K562 (cell line): ENCODE results near the gene PLK5. TPM values are rescaled to one million over a fixed set of nuclear protein-coding genes. Genes with fewer than 3 reads are reported as not detected.
A peak's percentile ranks its signal among the peaks of the same experiment; 100 is the strongest.

Experiments
- ATAC-seq: fragments of 200-7000 bp; cut with Tn5 transposase; 3 replicates; pipeline ENCODE4 v1.9.1; 2020; ENCODE audit warnings: moderate library complexity
- BruUV-seq: library from RNA; stranded (reverse); fragments of 400-500 nt; replicated peaks from 2 replicates; lab custom pipeline; 2021; lab: Mats Ljungman, UMichigan
- CTCF ChIA-PET: fragments of 300-600 bp; formaldehyde crosslinking; extraction: SDS; loops from one replicate; lab custom pipeline; 2021; ENCODE audit warnings: low intra/inter-chr PET ratio; lab: Yijun Ruan, JAX
- POLR2A ChIA-PET: fragments of 300-600, 350-650 bp; sonication (Branson Sonifier 250); formaldehyde crosslinking; extraction: SDS; loops from one replicate; lab custom pipeline; 2021; ENCODE audit warnings: antibody characterized with exemption, inconsistent platforms; lab: Yijun Ruan, JAX
- DNase-seq, 4 experiments: peaks; one replicate each; pipeline versions ENCODE4 v3.0.0 to v3.0.0-alpha.2; 2011 to 2018; ENCODE audit warnings: low spot score in 3 of 4, mixed read lengths in 3 of 4; ENCODE audit errors: extremely low read depth in 1 of 4
- FAIRE-seq: peaks from 2 replicates; lab custom pipeline; 2011; peaks lifted over from hg19 to GRCh38; lab: Jason Lieb, UNC
- H2AFZ ChIP-seq: 2 replicates; pipeline ENCODE4 v1.6.0; 2011; ENCODE audit warnings: low read depth, low read length, control low read depth, inconsistent platforms
- H3K27ac ChIP-seq: fragments of 200-600 bp; 3 replicates; pipeline ENCODE4 v1.8.0; 2011; ENCODE audit warnings: low read depth, mild to moderate bottlenecking, control low read depth, inconsistent platforms, low read length, moderate library complexity, mixed read lengths; ENCODE audit errors: extremely low read depth
- H3K27me3 ChIP-seq, 2 experiments: fragments of 300-600 bp in 1 of 2; 2 replicates in 1 of 2; 3 replicates in 1 of 2; pipeline versions ENCODE4 v1.6.0 to v1.8.0; 2011; ENCODE audit warnings: inconsistent platforms in 2 of 2, low read length in 2 of 2, mild to moderate bottlenecking in 1 of 2, mixed read lengths in 1 of 2, moderate library complexity in 1 of 2; ENCODE audit not compliant: control insufficient read depth in 2 of 2, insufficient read depth in 2 of 2
- H3K36me3 ChIP-seq: fragments of 300-600 bp; 3 replicates; pipeline ENCODE4 v1.8.0; 2011; ENCODE audit warnings: mild to moderate bottlenecking, low read length, inconsistent platforms; ENCODE audit not compliant: control insufficient read depth, insufficient read depth
- H3K4me1 ChIP-seq, 2 experiments: fragments of 200-600 bp in 1 of 2; replicated peaks in 1 of 2; 2 replicates in 1 of 2; 3 replicates in 1 of 2; pipeline versions ENCODE4 v1.5.1 to v1.8.0; 2011; ENCODE audit warnings: inconsistent platforms in 2 of 2, low read length in 2 of 2, mild to moderate bottlenecking in 1 of 2, mixed read lengths in 1 of 2, moderate library complexity in 1 of 2; ENCODE audit not compliant: control insufficient read depth in 2 of 2, insufficient read depth in 2 of 2
- H3K4me2 ChIP-seq: 2 replicates; pipeline ENCODE4 v1.6.1; 2011; ENCODE audit warnings: low read length, control low read depth, inconsistent platforms, mixed read lengths; ENCODE audit not compliant: insufficient read depth
- H3K4me3 ChIP-seq: fragments of 200-600 bp; sonication (generic), shearing (Covaris generic); 2 replicates; pipeline ENCODE4 v1.5.1; 2016; ENCODE audit warnings: control low read depth, inconsistent platforms
- H3K79me2 ChIP-seq: fragments of 200-600 bp; 3 replicates; pipeline ENCODE4 v1.8.0; 2011; ENCODE audit warnings: low read length, inconsistent platforms; ENCODE audit not compliant: control insufficient read depth, insufficient read depth
- H3K9ac ChIP-seq, 2 experiments: 2 replicates each; pipeline versions ENCODE4 v1.6.0 to v1.6.1; 2011; ENCODE audit warnings: low read depth in 2 of 2, low read length in 2 of 2, control low read depth in 1 of 2, inconsistent platforms in 1 of 2, mild to moderate bottlenecking in 1 of 2, mixed read lengths in 1 of 2; ENCODE audit not compliant: insufficient read depth in 1 of 2
- H3K9me1 ChIP-seq: one replicate; pipeline ENCODE4 v1.6.0; 2011; ENCODE audit warnings: inconsistent platforms, mild to moderate bottlenecking, low read length, moderate library complexity; ENCODE audit not compliant: control insufficient read depth, insufficient read depth
- H3K9me3 ChIP-seq: replicated peaks from 2 replicates; pipeline ENCODE4 v1.5.1; 2011; ENCODE audit warnings: low read depth, low read length, inconsistent platforms; ENCODE audit not compliant: control insufficient read depth, insufficient read depth
- H4K20me1 ChIP-seq: replicated peaks from 2 replicates; pipeline ENCODE4 v1.6.1; 2011; ENCODE audit warnings: low read length, inconsistent platforms, mixed read lengths; ENCODE audit not compliant: control insufficient read depth, insufficient read depth
- KLF6 ChIP-seq: fragments of 250-450 bp; sonication (Bioruptor Pico); IDR thresholded peaks from 2 replicates; pipeline ENCODE4 v1.4.0; 2020; ENCODE audit warnings: mild to moderate bottlenecking, moderate library complexity, borderline replicate concordance
- POLR2G ChIP-seq: fragments of 200-400 bp; formaldehyde crosslinking; IDR thresholded peaks from 2 replicates; pipeline ENCODE4 v1.6.1; 2017; ENCODE audit warnings: low read depth, mild to moderate bottlenecking, antibody characterized with exemption, low read length, moderate library complexity
- WGBS: fragments of 100-300 bp; shearing (Covaris generic); methylation state at CpG from one replicate; pipeline ENCODE4 v1.1.6; 2016; ENCODE audit warnings: low coverage, mixed read lengths; ENCODE audit not compliant: insufficient coverage; ENCODE audit errors: missing lambda C conversion rate; 5-methylcytosine and 5-hydroxymethylcytosine counted together
- in situ Hi-C: fragments of 300-500 bp; cut with MboI; formaldehyde crosslinking; loops from 4 replicates; pipeline ENCODE4 v1.15.0; 2018; ENCODE audit warnings: inconsistent platforms, mixed read lengths
- intact Hi-C: fragments of 100-400 bp; cut with micrococcal nuclease; formaldehyde crosslinking; loops from 2 replicates; pipeline ENCODE4 v1.14.2; 2022
- polyA plus RNA-seq, 8 experiments: library from polyadenylated mRNA; depleted of rRNA in 4 of 8; stranded (reverse) in 5 of 8; unstranded in 3 of 8; fragments of >200 nt; fragmentation: Nextera tagmentation in 2 of 8; fragmentation: Illumina TruSeq in 1 of 8; extraction: Ambion mirVana in 2 of 8; extraction: Trizol in 1 of 8; gene quantifications; 2 replicates each; pipeline versions ENCODE4 v1.2.1 to v1.2.3, GENCODE V29; 2011 to 2014; ENCODE audit warnings: inconsistent platforms in 1 of 8, missing spikeins in 1 of 8
- total RNA-seq, 7 experiments: library from RNA; depleted of rRNA in 6 of 7; stranded (reverse); fragments of >200 nt in 6 of 7; fragmentation: Illumina TruSeq in 2 of 7; extraction: Trizol in 2 of 7; gene quantifications; 2 replicates each; pipeline versions ENCODE4 v1.2.1 to v1.2.3, GENCODE V29; 2011 to 2021; ENCODE audit warnings: low replicate concordance in 1 of 7
- TF ChIP-seq, protein P1 (sequence below): sonication (generic); formaldehyde crosslinking; IDR thresholded peaks from 2 replicates; pipeline ENCODE4 v1.8.0; 2022; ENCODE audit warnings: missing genetic modification reagents, mild to moderate bottlenecking, moderate library complexity, borderline replicate concordance

Gene PLK5
- total and polyA plus RNA-seq, 9 of the 15 experiments (the other 6 are each of a cell fraction or from before 2014, with no cell fraction given): 0.04 to 0.23 (median 0.11) TPM; not detected in 5

DNA sequence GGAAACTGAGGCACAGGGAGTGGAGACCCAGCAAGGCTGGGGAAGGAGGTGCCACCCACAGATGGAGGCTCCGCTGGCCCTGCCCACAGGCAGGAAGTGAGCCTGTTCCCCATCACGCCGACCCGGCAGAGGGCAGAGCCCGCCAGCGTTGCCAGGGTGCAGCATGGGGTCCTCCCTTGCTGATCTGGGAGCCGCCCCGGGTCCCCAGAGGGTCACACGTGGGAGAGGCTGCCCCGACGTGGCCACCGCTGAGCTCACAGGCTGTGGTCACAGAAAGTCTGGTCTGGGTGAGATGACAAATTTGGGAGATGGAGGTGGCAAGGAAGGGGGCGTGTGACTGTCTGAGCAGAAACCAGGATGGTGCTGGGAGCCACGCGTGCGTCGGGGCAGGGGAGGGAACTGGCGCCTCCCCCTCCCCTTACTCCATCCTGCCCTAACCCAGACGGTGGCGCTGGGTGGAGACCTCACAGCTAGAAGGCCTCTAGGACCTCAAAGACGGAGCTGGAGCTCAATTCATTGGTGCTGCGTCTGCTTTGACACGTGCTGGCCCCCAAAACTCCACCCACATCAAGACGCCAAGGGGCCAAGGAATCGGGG lies 36.5 kb downstream of the PLK5 start:
- in situ Hi-C loops: no loop called here
- Histone ChIP-seq H2AFZ (no peak overlapping the region), H3K9me1 (no peaks in the 10 kb centered on the region), H4K20me1 (no peaks in the 10 kb centered on the region; the same call in 1 of the 2 replicates), H3K9me3 (no peaks in the 10 kb centered on the region), H3K27ac (no peak overlapping the region), H3K36me3 (peaks cover 13% of the 10 kb centered on the region; the same call in 1 of the 3 replicates), H3K27me3 (no peaks in the 10 kb centered on the region), H3K4me1 (peaks cover 0 to 38% of the 10 kb centered on the region in 2 experiments; a peak in 2 of 5 replicates), H3K79me2 (peaks cover 25% of the 10 kb centered on the region), H3K9ac (peak overlapping the region in 1 of 2 experiments; percentile 43; a peak in 1 of 4 replicates), H3K4me2 (no peak overlapping the region), H3K4me3 (no peak overlapping the region)
- FAIRE-seq: no peak
- 81% methylated on average over 18 of the region's 25 CpGs for WGBS
- intact Hi-C loops: no loop called here
- ChIA-PET CTCF (no interaction called here), POLR2A (no interaction called here)
- no peak for DNase-seq
- no TSS peak for BruUV-seq
- no peak for ATAC-seq
- TF ChIP-seq KLF6 (CRISPR knock-in tag) (no peak), POLR2G (0 out of 2 replicates have a peak, but pooled peaks have one; percentile 19)
- TF ChIP-seq, protein P1, sequence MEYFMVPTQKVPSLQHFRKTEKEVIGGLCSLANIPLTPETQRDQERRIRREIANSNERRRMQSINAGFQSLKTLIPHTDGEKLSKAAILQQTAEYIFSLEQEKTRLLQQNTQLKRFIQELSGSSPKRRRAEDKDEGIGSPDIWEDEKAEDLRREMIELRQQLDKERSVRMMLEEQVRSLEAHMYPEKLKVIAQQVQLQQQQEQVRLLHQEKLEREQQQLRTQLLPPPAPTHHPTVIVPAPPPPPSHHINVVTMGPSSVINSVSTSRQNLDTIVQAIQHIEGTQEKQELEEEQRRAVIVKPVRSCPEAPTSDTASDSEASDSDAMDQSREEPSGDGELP (CRISPR knock-in tag): 0 out of 2 replicates have a peak, but pooled peaks have one; percentile 4
